Endodermal cell (in vitro differentiated cells): ENCODE results near the gene SLC25A21. TPM values are rescaled to one million over a fixed set of nuclear protein-coding genes. Genes with fewer than 3 reads are reported as not detected.

Source experiments
- DNase-seq: peaks from one replicate; pipeline ENCODE4 v3.0.0-alpha.2; 2017
- H3K27ac ChIP-seq: 2 replicates; pipeline ENCODE4 v1.5.1; 2013; ENCODE audit warnings: mild to moderate bottlenecking, low read depth, low read length, moderate library complexity
- H3K27me3 ChIP-seq: 2 replicates; pipeline ENCODE4 v1.6.1; 2013; ENCODE audit warnings: mild to moderate bottlenecking, low read length, moderate library complexity; ENCODE audit not compliant: insufficient read depth, control insufficient read depth, poor library complexity, severe bottlenecking
- H3K36me3 ChIP-seq: 2 replicates; pipeline ENCODE4 v1.7.0; 2013; ENCODE audit warnings: mild to moderate bottlenecking, low read length, moderate library complexity; ENCODE audit not compliant: control insufficient read depth, insufficient read depth
- H3K4me1 ChIP-seq: one replicate; pipeline ENCODE4 v1.7.0; 2013; ENCODE audit warnings: low read length; ENCODE audit not compliant: control insufficient read depth, insufficient read depth
- H3K4me3 ChIP-seq: 2 replicates; pipeline ENCODE4 v1.5.1; 2013; ENCODE audit warnings: mild to moderate bottlenecking, low read length, moderate library complexity
- H3K9ac ChIP-seq: 2 replicates; pipeline ENCODE4 v1.6.1; 2013; ENCODE audit warnings: mild to moderate bottlenecking, low read length, moderate library complexity; ENCODE audit not compliant: poor library complexity, severe bottlenecking; ENCODE audit errors: extremely low read depth
- H3K9me3 ChIP-seq: 2 replicates; pipeline ENCODE4 v1.6.1; 2013; ENCODE audit warnings: mild to moderate bottlenecking, low read length, moderate library complexity; ENCODE audit not compliant: control insufficient read depth
- H3K27ac Mint-ChIP-seq: 2 replicates; pipeline ENCODE4 v1.8.0; 2020; ENCODE audit warnings: mixed read lengths
- H3K27me3 Mint-ChIP-seq: 2 replicates; pipeline ENCODE4 v1.8.0; 2021; ENCODE audit warnings: mild to moderate bottlenecking, mixed read lengths; ENCODE audit not compliant: insufficient read depth
- H3K36me3 Mint-ChIP-seq: 2 replicates; pipeline ENCODE4 v1.8.0; 2020; ENCODE audit warnings: low read depth, mixed read lengths
- H3K4me1 Mint-ChIP-seq: 2 replicates; pipeline ENCODE4 v1.8.0; 2020; ENCODE audit warnings: mixed read lengths
- H3K4me3 Mint-ChIP-seq: 2 replicates; pipeline ENCODE4 v1.8.0; 2020; ENCODE audit warnings: mild to moderate bottlenecking, moderate library complexity, mixed read lengths
- H3K9me3 Mint-ChIP-seq: 2 replicates; pipeline ENCODE4 v1.8.0; 2020; ENCODE audit warnings: mild to moderate bottlenecking, mixed read lengths
- CTCF ChIP-seq: fragments of 200-600 bp; sonication (generic); conservative IDR thresholded peaks from 2 replicates; pipeline ENCODE4 v1.5.0; 2021; ENCODE audit warnings: antibody characterized with exemption, mild to moderate bottlenecking
- WGBS, 2 experiments: methylation state at CpG; one replicate each; pipeline versions ENCODE4 v1.1.5 to v1.1.7; 2013; ENCODE audit warnings: missing lambda C conversion rate in 2 of 2, mixed read lengths in 1 of 2; ENCODE audit not compliant: insufficient coverage in 1 of 2, insufficient read length in 1 of 2; 5-methylcytosine and 5-hydroxymethylcytosine counted together
- total RNA-seq, 2 donors: library from RNA; stranded (reverse); fragmentation: NEBNext Ultra II Directional in 1 of 2; extraction: Animal tissue kit (Norgen Biotek cat#: 25700) in 1 of 2; gene quantifications; 2 replicates in 1 of 2; 3 replicates in 1 of 2; pipeline ENCODE4 v1.2.1, GENCODE V29; 2021

SLC25A21 gene
- total RNA-seq, 2 donors from 2014 or later: 1.9 TPM

- Mint-ChIP-seq H3K27ac (no peak overlapping the region), H3K36me3 (no peaks in the 10 kb centered on the region), H3K27me3 (no peaks in the 10 kb centered on the region), H3K4me1 (peaks cover 19% of the 10 kb centered on the region), H3K9me3 (no peaks in the 10 kb centered on the region), H3K4me3 (no peak overlapping the region)
- H3K9ac ChIP-seq: no peak overlapping the region
- H3K27me3 ChIP-seq: no peaks in the 10 kb centered on the region
- H3K36me3 ChIP-seq: no peaks in the 10 kb centered on the region
- peaks cover 5% of the 10 kb centered on the region for H3K4me1 ChIP-seq
- no peaks in the 10 kb centered on the region for H3K9me3 ChIP-seq
- no peak overlapping the region for H3K4me3 ChIP-seq
- 85 to 100% methylated on average over 1 of the region's 1 CpG for WGBS, 2 experiments
- no peak overlapping the region for H3K27ac ChIP-seq
- TF ChIP-seq CTCF: no peak
- no peak for DNase-seq
Measured at GRCh38 chr14:36820901-36821300, 351.5 kb downstream of the SLC25A21 start.

- Histone ChIP-seq H3K4me1 (peaks cover 5% of the 10 kb centered on the region), H3K27ac (no peak overlapping the region), H3K9ac (no peak overlapping the region), H3K36me3 (no peaks in the 10 kb centered on the region), H3K4me3 (no peak overlapping the region), H3K27me3 (no peaks in the 10 kb centered on the region), H3K9me3 (no peaks in the 10 kb centered on the region)
- H3K4me3 Mint-ChIP-seq: no peak overlapping the region
- no peaks in the 10 kb centered on the region for H3K27me3 Mint-ChIP-seq
- no peak for TF ChIP-seq CTCF
- H3K9me3 Mint-ChIP-seq: no peaks in the 10 kb centered on the region
- no peak for DNase-seq
- no peak overlapping the region for H3K27ac Mint-ChIP-seq
- 86 to 100% methylated on average over 1 to 2 of the region's 2 CpGs for WGBS, 2 experiments
- peaks cover 16% of the 10 kb centered on the region for H3K4me1 Mint-ChIP-seq
- H3K36me3 Mint-ChIP-seq: no peaks in the 10 kb centered on the region
Measured at GRCh38 chr14:36820111-36820709, 352.2 kb downstream of the SLC25A21 start.

GRCh38 chr14:36818794-36819384 lies 353.5 kb downstream of the SLC25A21 start:
- Mint-ChIP-seq H3K27ac (no peak overlapping the region), H3K9me3 (no peaks in the 10 kb centered on the region), H3K36me3 (no peaks in the 10 kb centered on the region), H3K4me1 (peaks cover 12% of the 10 kb centered on the region), H3K4me3 (no peak overlapping the region), H3K27me3 (no peaks in the 10 kb centered on the region)
- H3K4me3 ChIP-seq: no peak overlapping the region
- no peak overlapping the region for H3K27ac ChIP-seq
- TF ChIP-seq CTCF: no peak
- no peak overlapping the region for H3K9ac ChIP-seq
- no peaks in the 10 kb centered on the region for H3K9me3 ChIP-seq
- peaks cover 5% of the 10 kb centered on the region for H3K4me1 ChIP-seq
- DNase-seq: no peak
- no peaks in the 10 kb centered on the region for H3K36me3 ChIP-seq
- no peaks in the 10 kb centered on the region for H3K27me3 ChIP-seq
- 60 to 87% methylated on average over 2 of the region's 2 CpGs for WGBS, 2 experiments
